ENCODE measurements around the gene TSPAN18.
A peak's percentile ranks its signal among the peaks of the same experiment; 100 is the strongest.
"Not testable (repeated sequence)": the region's sequence is repeated elsewhere in the genome, so short reads cannot be mapped to it uniquely, and the experiment has no call there.

Gene TSPAN18

DNA sequence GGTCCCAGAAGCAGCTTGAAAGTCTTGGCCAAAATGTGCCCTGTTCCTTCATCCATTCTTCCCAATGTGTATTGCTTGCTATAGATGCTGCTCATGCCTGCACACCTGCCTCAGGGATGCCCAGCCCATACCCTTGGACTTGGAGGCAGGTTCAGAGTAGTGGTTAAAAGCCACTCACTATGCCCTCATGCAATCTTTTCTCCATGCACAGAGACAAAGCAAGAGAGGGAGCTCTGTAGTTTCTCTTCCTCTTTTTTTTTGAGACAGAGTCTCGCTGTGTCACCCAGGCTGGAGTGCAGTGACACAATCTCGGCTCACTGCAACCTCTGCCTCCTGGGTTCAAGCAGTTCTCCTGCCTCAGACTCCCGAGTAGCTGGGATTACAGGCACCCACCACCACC, 144.9 kb downstream of the TSPAN18 start:
- H3K4me3 ChIP-seq (ENCODE audit: low read length in 2 of 2); H2BK5ac ChIP-seq (ENCODE audit: low read length); H3K4ac ChIP-seq (ENCODE audit: low read length); H2BK120ac ChIP-seq (ENCODE audit: low read depth, low read length); DNase-seq (ENCODE audit: low spot score); H2BK15ac ChIP-seq (ENCODE audit: low read length); H2AFZ ChIP-seq (ENCODE audit: low read length); H3K23ac ChIP-seq (ENCODE audit: low read depth, low read length, poor library complexity); H3K27me3 ChIP-seq (ENCODE audit: control insufficient read depth in 3 of 3, insufficient read depth in 3 of 3, low read depth in 1 of 3, low read length in 3 of 3); H3K27ac ChIP-seq (replicated peaks; ENCODE audit: low read length); H4K91ac ChIP-seq (ENCODE audit: low read depth, low read length, poor library complexity); H3K79me1 ChIP-seq (ENCODE audit: low read depth, low read length); H3K4me2 ChIP-seq (ENCODE audit: insufficient read depth, low read length, poor library complexity, severe bottlenecking); H3K14ac ChIP-seq (ENCODE audit: low read length); H4K8ac ChIP-seq (ENCODE audit: low read depth, low read length); H3K9me3 ChIP-seq (replicated peaks in 1 of 2; ENCODE audit: control insufficient read depth in 2 of 2, insufficient read depth in 1 of 2, low read depth in 1 of 2, low read length in 2 of 2): not testable (repeated sequence)
- Histone ChIP-seq H3K4me1 (ENCODE audit: control insufficient read depth in 2 of 2, insufficient read depth in 1 of 2, low read depth in 1 of 2, low read length in 2 of 2) (peaks cover 26 to 32% of the 10 kb centered on the region in 2 donors), H2BK12ac (ENCODE audit: low read length) (peak overlapping the region; percentile 24), H3K18ac (ENCODE audit: low read length) (peak overlapping the region; percentile 5), H3K9ac (ENCODE audit: low read depth, low read length, poor library complexity) (peak overlapping the region; percentile 50), H2AK5ac (ENCODE audit: low read depth, low read length) (peak overlapping the region; percentile 8), H3K36me3 (replicated peaks in 1 of 2; ENCODE audit: control insufficient read depth in 2 of 2, insufficient read depth in 2 of 2, low read length in 2 of 2) (peaks cover 4 to 14% of the 10 kb centered on the region in 2 donors)
- no CpG with 5 or more reads among the region's 3 CpGs for WGBS, 2 donors (ENCODE audit: extremely low coverage in 2 of 2, insufficient read length in 2 of 2, insufficient replicate concordance in 1 of 2)

GRCh38 chr11:44872556-44872955, 145.8 kb downstream of the TSPAN18 start:
- H2BK120ac ChIP-seq (ENCODE audit: low read depth, low read length), result no peak overlapping the region
- H3K79me1 ChIP-seq (ENCODE audit: low read depth, low read length), result no peaks in the 10 kb centered on the region
- H3K27ac ChIP-seq (replicated peaks; ENCODE audit: low read length), result no peak overlapping the region
- no peak overlapping the region for H3K4ac ChIP-seq (ENCODE audit: low read length)
- peak overlapping the region; percentile 22 for H2BK15ac ChIP-seq (ENCODE audit: low read length)
- no peak overlapping the region for H3K4me2 ChIP-seq (ENCODE audit: insufficient read depth, low read length, poor library complexity, severe bottlenecking)
- H3K36me3 ChIP-seq (replicated peaks in 1 of 2; ENCODE audit: control insufficient read depth in 2 of 2, insufficient read depth in 2 of 2, low read length in 2 of 2), result peaks cover 4 to 13% of the 10 kb centered on the region in 2 donors
- peak overlapping the region; percentile 63 for H3K18ac ChIP-seq (ENCODE audit: low read length)
- no peak overlapping the region for H2BK12ac ChIP-seq (ENCODE audit: low read length)
- H2BK5ac ChIP-seq (ENCODE audit: low read length), result no peak overlapping the region
- H3K23ac ChIP-seq (ENCODE audit: low read depth, low read length, poor library complexity), result no peak overlapping the region
- no peaks in the 10 kb centered on the region for H3K27me3 ChIP-seq (ENCODE audit: control insufficient read depth in 3 of 3, insufficient read depth in 3 of 3, low read depth in 1 of 3, low read length in 3 of 3)
- H3K14ac ChIP-seq (ENCODE audit: low read length), result no peak overlapping the region
- DNase-seq (ENCODE audit: low spot score), result no peak
- H3K4me1 ChIP-seq (ENCODE audit: control insufficient read depth in 2 of 2, insufficient read depth in 1 of 2, low read depth in 1 of 2, low read length in 2 of 2), result peaks cover 34 to 39% of the 10 kb centered on the region in 2 donors
- no peak overlapping the region for H4K91ac ChIP-seq (ENCODE audit: low read depth, low read length, poor library complexity)
- H3K9ac ChIP-seq (ENCODE audit: low read depth, low read length, poor library complexity), result no peak overlapping the region
- peak overlapping the region; percentile 40 for H2AK5ac ChIP-seq (ENCODE audit: low read depth, low read length)
- H3K9me3 ChIP-seq (replicated peaks in 1 of 2; ENCODE audit: control insufficient read depth in 2 of 2, insufficient read depth in 1 of 2, low read depth in 1 of 2, low read length in 2 of 2), result no peaks in the 10 kb centered on the region
- no CpG with 5 or more reads among the region's 1 CpG for WGBS, 2 donors (ENCODE audit: extremely low coverage in 2 of 2, insufficient read length in 2 of 2, insufficient replicate concordance in 1 of 2)
- H3K4me3 ChIP-seq (ENCODE audit: low read length in 2 of 2), result no peak overlapping the region
- no peak overlapping the region for H4K8ac ChIP-seq (ENCODE audit: low read depth, low read length)
- no peak overlapping the region for H2AFZ ChIP-seq (ENCODE audit: low read length)

DNA sequence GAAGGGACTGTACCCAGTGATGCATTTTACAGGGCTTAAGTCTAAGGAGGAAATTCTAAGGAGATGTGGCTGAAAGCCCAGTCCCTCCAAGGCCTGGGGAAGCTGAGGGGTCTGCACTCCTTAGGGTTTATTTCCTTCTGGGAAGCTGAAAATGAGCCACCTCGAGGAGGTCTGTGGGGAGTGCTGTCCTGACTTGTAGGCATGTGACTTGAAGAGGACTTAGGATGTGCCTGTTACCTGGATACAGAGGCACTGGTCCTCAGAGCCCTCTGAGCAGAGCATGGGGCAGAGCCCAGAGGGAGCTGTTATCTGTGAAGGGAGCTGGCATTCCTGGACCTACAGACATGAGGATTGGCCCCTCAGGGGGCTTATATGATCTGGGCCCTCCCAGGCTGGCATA, 146.8 kb downstream of the TSPAN18 start:
- Histone ChIP-seq H3K4ac (ENCODE audit: low read length) (no peak overlapping the region), H4K91ac (ENCODE audit: low read depth, low read length, poor library complexity) (no peak overlapping the region), H3K18ac (ENCODE audit: low read length) (peak overlapping the region; percentile 1), H3K14ac (ENCODE audit: low read length) (no peak overlapping the region), H2BK5ac (ENCODE audit: low read length) (no peak overlapping the region), H2BK120ac (ENCODE audit: low read depth, low read length) (no peak overlapping the region), H2BK12ac (ENCODE audit: low read length) (no peak overlapping the region), H3K4me3 (ENCODE audit: low read length in 2 of 2) (no peak overlapping the region), H3K36me3 (replicated peaks in 1 of 2; ENCODE audit: control insufficient read depth in 2 of 2, insufficient read depth in 2 of 2, low read length in 2 of 2) (peaks cover 4 to 13% of the 10 kb centered on the region in 2 donors), H2AK5ac (ENCODE audit: low read depth, low read length) (peak overlapping the region; percentile 7), H3K9ac (ENCODE audit: low read depth, low read length, poor library complexity) (no peak overlapping the region), H2BK15ac (ENCODE audit: low read length) (no peak overlapping the region), H3K27me3 (ENCODE audit: control insufficient read depth in 3 of 3, insufficient read depth in 3 of 3, low read depth in 1 of 3, low read length in 3 of 3) (no peaks in the 10 kb centered on the region), H3K9me3 (replicated peaks in 1 of 2; ENCODE audit: control insufficient read depth in 2 of 2, insufficient read depth in 1 of 2, low read depth in 1 of 2, low read length in 2 of 2) (no peaks in the 10 kb centered on the region), H3K27ac (replicated peaks; ENCODE audit: low read length) (peak overlapping the region; percentile 2), H3K23ac (ENCODE audit: low read depth, low read length, poor library complexity) (no peak overlapping the region), H2AFZ (ENCODE audit: low read length) (peak overlapping the region; percentile 21), H4K8ac (ENCODE audit: low read depth, low read length) (no peak overlapping the region), H3K4me1 (ENCODE audit: control insufficient read depth in 2 of 2, insufficient read depth in 1 of 2, low read depth in 1 of 2, low read length in 2 of 2) (peaks cover 43 to 44% of the 10 kb centered on the region in 2 donors), H3K4me2 (ENCODE audit: insufficient read depth, low read length, poor library complexity, severe bottlenecking) (no peak overlapping the region), H3K79me1 (ENCODE audit: low read depth, low read length) (no peaks in the 10 kb centered on the region)
- WGBS, 2 donors (ENCODE audit: extremely low coverage in 2 of 2, insufficient read length in 2 of 2, insufficient replicate concordance in 1 of 2), result no CpG with 5 or more reads among the region's 1 CpG
- DNase-seq (ENCODE audit: low spot score), result no peak

GRCh38 chr11:44874284-44874683, 147.5 kb downstream of the TSPAN18 start:
- no CpG with 5 or more reads among the region's 3 CpGs for WGBS, 2 donors (ENCODE audit: extremely low coverage in 2 of 2, insufficient read length in 2 of 2, insufficient replicate concordance in 1 of 2)
- H4K8ac ChIP-seq (ENCODE audit: low read depth, low read length), result no peak overlapping the region
- no peaks in the 10 kb centered on the region for H3K27me3 ChIP-seq (ENCODE audit: control insufficient read depth in 3 of 3, insufficient read depth in 3 of 3, low read depth in 1 of 3, low read length in 3 of 3)
- no peak for DNase-seq (ENCODE audit: low spot score)
- H3K4me3 ChIP-seq (ENCODE audit: low read length in 2 of 2), result no peak overlapping the region
- no peak overlapping the region for H3K14ac ChIP-seq (ENCODE audit: low read length)
- H2BK120ac ChIP-seq (ENCODE audit: low read depth, low read length), result no peak overlapping the region
- no peak overlapping the region for H2BK12ac ChIP-seq (ENCODE audit: low read length)
- no peak overlapping the region for H3K23ac ChIP-seq (ENCODE audit: low read depth, low read length, poor library complexity)
- no peak overlapping the region for H2BK15ac ChIP-seq (ENCODE audit: low read length)
- peaks cover 4 to 13% of the 10 kb centered on the region in 2 donors for H3K36me3 ChIP-seq (replicated peaks in 1 of 2; ENCODE audit: control insufficient read depth in 2 of 2, insufficient read depth in 2 of 2, low read length in 2 of 2)
- H3K18ac ChIP-seq (ENCODE audit: low read length), result peak overlapping the region; percentile 29
- H3K9me3 ChIP-seq (replicated peaks in 1 of 2; ENCODE audit: control insufficient read depth in 2 of 2, insufficient read depth in 1 of 2, low read depth in 1 of 2, low read length in 2 of 2), result no peaks in the 10 kb centered on the region
- H3K4ac ChIP-seq (ENCODE audit: low read length), result no peak overlapping the region
- no peaks in the 10 kb centered on the region for H3K79me1 ChIP-seq (ENCODE audit: low read depth, low read length)
- H3K9ac ChIP-seq (ENCODE audit: low read depth, low read length, poor library complexity), result no peak overlapping the region
- H2BK5ac ChIP-seq (ENCODE audit: low read length), result no peak overlapping the region
- no peak overlapping the region for H2AFZ ChIP-seq (ENCODE audit: low read length)
- H2AK5ac ChIP-seq (ENCODE audit: low read depth, low read length), result peak overlapping the region; percentile 85
- no peak overlapping the region for H3K4me2 ChIP-seq (ENCODE audit: insufficient read depth, low read length, poor library complexity, severe bottlenecking)
- H3K27ac ChIP-seq (replicated peaks; ENCODE audit: low read length), result no peak overlapping the region
- peaks cover 47 to 48% of the 10 kb centered on the region in 2 donors for H3K4me1 ChIP-seq (ENCODE audit: control insufficient read depth in 2 of 2, insufficient read depth in 1 of 2, low read depth in 1 of 2, low read length in 2 of 2)
- no peak overlapping the region for H4K91ac ChIP-seq (ENCODE audit: low read depth, low read length, poor library complexity)
